K562 (cell line): Measurements from ENCODE around the gene CFAP221. TPM values are rescaled to one million over a fixed set of nuclear protein-coding genes. Genes with fewer than 3 reads are reported as not detected.

Experiments used
- ATAC-seq: fragments of 200-7000 bp; cut with Tn5 transposase; 3 replicates; pipeline ENCODE4 v1.9.1; 2020; ENCODE audit warnings: moderate library complexity
- BruUV-seq: library from RNA; stranded (reverse); fragments of 400-500 nt; replicated peaks from 2 replicates; lab custom pipeline; 2021; lab: Mats Ljungman, UMichigan
- CTCF ChIA-PET: fragments of 300-600 bp; formaldehyde crosslinking; extraction: SDS; loops from one replicate; lab custom pipeline; 2021; ENCODE audit warnings: low intra/inter-chr PET ratio; lab: Yijun Ruan, JAX
- POLR2A ChIA-PET: fragments of 300-600, 350-650 bp; sonication (Branson Sonifier 250); formaldehyde crosslinking; extraction: SDS; loops from one replicate; lab custom pipeline; 2021; ENCODE audit warnings: antibody characterized with exemption, inconsistent platforms; lab: Yijun Ruan, JAX
- DNase-seq, 4 experiments: peaks; one replicate each; pipeline versions ENCODE4 v3.0.0 to v3.0.0-alpha.2; 2011 to 2018; ENCODE audit warnings: low spot score in 3 of 4, mixed read lengths in 3 of 4; ENCODE audit errors: extremely low read depth in 1 of 4
- FAIRE-seq: peaks from 2 replicates; lab custom pipeline; 2011; peaks lifted over from hg19 to GRCh38; lab: Jason Lieb, UNC
- H2AFZ ChIP-seq: 2 replicates; pipeline ENCODE4 v1.6.0; 2011; ENCODE audit warnings: low read depth, low read length, control low read depth, inconsistent platforms
- H3K27ac ChIP-seq: fragments of 200-600 bp; 3 replicates; pipeline ENCODE4 v1.8.0; 2011; ENCODE audit warnings: low read depth, mild to moderate bottlenecking, control low read depth, inconsistent platforms, low read length, moderate library complexity, mixed read lengths; ENCODE audit errors: extremely low read depth
- H3K27me3 ChIP-seq, 2 experiments: fragments of 300-600 bp in 1 of 2; 2 replicates in 1 of 2; 3 replicates in 1 of 2; pipeline versions ENCODE4 v1.6.0 to v1.8.0; 2011; ENCODE audit warnings: inconsistent platforms in 2 of 2, low read length in 2 of 2, mild to moderate bottlenecking in 1 of 2, mixed read lengths in 1 of 2, moderate library complexity in 1 of 2; ENCODE audit not compliant: control insufficient read depth in 2 of 2, insufficient read depth in 2 of 2
- H3K36me3 ChIP-seq: fragments of 300-600 bp; 3 replicates; pipeline ENCODE4 v1.8.0; 2011; ENCODE audit warnings: mild to moderate bottlenecking, low read length, inconsistent platforms; ENCODE audit not compliant: control insufficient read depth, insufficient read depth
- H3K4me1 ChIP-seq, 2 experiments: fragments of 200-600 bp in 1 of 2; replicated peaks in 1 of 2; 2 replicates in 1 of 2; 3 replicates in 1 of 2; pipeline versions ENCODE4 v1.5.1 to v1.8.0; 2011; ENCODE audit warnings: inconsistent platforms in 2 of 2, low read length in 2 of 2, mild to moderate bottlenecking in 1 of 2, mixed read lengths in 1 of 2, moderate library complexity in 1 of 2; ENCODE audit not compliant: control insufficient read depth in 2 of 2, insufficient read depth in 2 of 2
- H3K4me2 ChIP-seq: 2 replicates; pipeline ENCODE4 v1.6.1; 2011; ENCODE audit warnings: low read length, control low read depth, inconsistent platforms, mixed read lengths; ENCODE audit not compliant: insufficient read depth
- H3K4me3 ChIP-seq: fragments of 200-600 bp; sonication (generic), shearing (Covaris generic); 2 replicates; pipeline ENCODE4 v1.5.1; 2016; ENCODE audit warnings: control low read depth, inconsistent platforms
- H3K79me2 ChIP-seq: fragments of 200-600 bp; 3 replicates; pipeline ENCODE4 v1.8.0; 2011; ENCODE audit warnings: low read length, inconsistent platforms; ENCODE audit not compliant: control insufficient read depth, insufficient read depth
- H3K9ac ChIP-seq, 2 experiments: 2 replicates each; pipeline versions ENCODE4 v1.6.0 to v1.6.1; 2011; ENCODE audit warnings: low read depth in 2 of 2, low read length in 2 of 2, control low read depth in 1 of 2, inconsistent platforms in 1 of 2, mild to moderate bottlenecking in 1 of 2, mixed read lengths in 1 of 2; ENCODE audit not compliant: insufficient read depth in 1 of 2
- H3K9me1 ChIP-seq: one replicate; pipeline ENCODE4 v1.6.0; 2011; ENCODE audit warnings: inconsistent platforms, mild to moderate bottlenecking, low read length, moderate library complexity; ENCODE audit not compliant: control insufficient read depth, insufficient read depth
- H3K9me3 ChIP-seq: replicated peaks from 2 replicates; pipeline ENCODE4 v1.5.1; 2011; ENCODE audit warnings: low read depth, low read length, inconsistent platforms; ENCODE audit not compliant: control insufficient read depth, insufficient read depth
- H4K20me1 ChIP-seq: replicated peaks from 2 replicates; pipeline ENCODE4 v1.6.1; 2011; ENCODE audit warnings: low read length, inconsistent platforms, mixed read lengths; ENCODE audit not compliant: control insufficient read depth, insufficient read depth
- FOXM1 ChIP-seq, 2 experiments: fragments of 450-650 bp in 1 of 2; sonication (generic) in 1 of 2; formaldehyde crosslinking in 1 of 2; IDR thresholded peaks; 2 replicates each; pipeline versions ENCODE4 v1.6.1 to v1.9.0; 2017 to 2022; ENCODE audit warnings: low read depth in 2 of 2, mild to moderate bottlenecking in 2 of 2, missing genetic modification reagents in 1 of 2, moderate library complexity in 1 of 2
- HDAC6 ChIP-seq: IDR thresholded peaks from 2 replicates; pipeline ENCODE4 v1.6.1; 2012; ENCODE audit warnings: low read depth, mild to moderate bottlenecking, control low read depth, inconsistent platforms, low read length, moderate library complexity
- HOXB6 ChIP-seq: fragments of 250-450 bp; sonication (Bioruptor Pico); IDR thresholded peaks from 2 replicates; pipeline ENCODE4 v1.5.1; 2022; ENCODE audit warnings: mild to moderate bottlenecking, borderline replicate concordance
- NFIC ChIP-seq: fragments of 450-650 bp; IDR thresholded peaks from 2 replicates; pipeline ENCODE4 v1.6.1; 2017; ENCODE audit warnings: mild to moderate bottlenecking, inconsistent platforms
- SIRT6 ChIP-seq: IDR thresholded peaks from one replicate; pipeline ENCODE4 v1.6.1; 2012; ENCODE audit warnings: low read depth, mild to moderate bottlenecking, control low read depth, inconsistent platforms, low read length, moderate library complexity
- STAT5A ChIP-seq: IDR thresholded peaks from 2 replicates; pipeline ENCODE4 v1.6.1; 2012; ENCODE audit warnings: low read length, inconsistent platforms, borderline replicate concordance
- ZNF253 ChIP-seq: fragments of 250-450 bp; sonication (Bioruptor Pico); conservative IDR thresholded peaks from 2 replicates; pipeline ENCODE4 v1.6.1; 2021; ENCODE audit warnings: mild to moderate bottlenecking
- WGBS: fragments of 100-300 bp; shearing (Covaris generic); methylation state at CpG from one replicate; pipeline ENCODE4 v1.1.6; 2016; ENCODE audit warnings: low coverage, mixed read lengths; ENCODE audit not compliant: insufficient coverage; ENCODE audit errors: missing lambda C conversion rate; 5-methylcytosine and 5-hydroxymethylcytosine counted together
- in situ Hi-C: fragments of 300-500 bp; cut with MboI; formaldehyde crosslinking; loops from 4 replicates; pipeline ENCODE4 v1.15.0; 2018; ENCODE audit warnings: inconsistent platforms, mixed read lengths
- intact Hi-C: fragments of 100-400 bp; cut with micrococcal nuclease; formaldehyde crosslinking; loops from 2 replicates; pipeline ENCODE4 v1.14.2; 2022
- polyA plus RNA-seq, 8 experiments: library from polyadenylated mRNA; depleted of rRNA in 4 of 8; stranded (reverse) in 5 of 8; unstranded in 3 of 8; fragments of >200 nt; fragmentation: Nextera tagmentation in 2 of 8; fragmentation: Illumina TruSeq in 1 of 8; extraction: Ambion mirVana in 2 of 8; extraction: Trizol in 1 of 8; gene quantifications; 2 replicates each; pipeline versions ENCODE4 v1.2.1 to v1.2.3, GENCODE V29; 2011 to 2014; ENCODE audit warnings: inconsistent platforms in 1 of 8, missing spikeins in 1 of 8
- total RNA-seq, 7 experiments: library from RNA; depleted of rRNA in 6 of 7; stranded (reverse); fragments of >200 nt in 6 of 7; fragmentation: Illumina TruSeq in 2 of 7; extraction: Trizol in 2 of 7; gene quantifications; 2 replicates each; pipeline versions ENCODE4 v1.2.1 to v1.2.3, GENCODE V29; 2011 to 2021; ENCODE audit warnings: low replicate concordance in 1 of 7
- TF ChIP-seq, protein P1 (sequence below), 3 experiments: IDR thresholded peaks in 2 of 3; conservative IDR thresholded peaks in 1 of 3; 2 replicates each; pipeline ENCODE4 v1.5.1; 2011 to 2012; ENCODE audit warnings: low read length in 3 of 3, mild to moderate bottlenecking in 3 of 3, control low read depth in 2 of 3, improper control_type of control experiment in 1 of 3, inconsistent platforms in 1 of 3, low read depth in 1 of 3, mixed read lengths in 1 of 3, moderate library complexity in 1 of 3; ENCODE audit not compliant: insufficient read depth in 2 of 3

CFAP221 gene
- total and polyA plus RNA-seq, 9 of the 15 experiments (the other 6 are each of a cell fraction or from before 2014, with no cell fraction given): 0.09 to 1.4 (median 0.65) TPM

DNA sequence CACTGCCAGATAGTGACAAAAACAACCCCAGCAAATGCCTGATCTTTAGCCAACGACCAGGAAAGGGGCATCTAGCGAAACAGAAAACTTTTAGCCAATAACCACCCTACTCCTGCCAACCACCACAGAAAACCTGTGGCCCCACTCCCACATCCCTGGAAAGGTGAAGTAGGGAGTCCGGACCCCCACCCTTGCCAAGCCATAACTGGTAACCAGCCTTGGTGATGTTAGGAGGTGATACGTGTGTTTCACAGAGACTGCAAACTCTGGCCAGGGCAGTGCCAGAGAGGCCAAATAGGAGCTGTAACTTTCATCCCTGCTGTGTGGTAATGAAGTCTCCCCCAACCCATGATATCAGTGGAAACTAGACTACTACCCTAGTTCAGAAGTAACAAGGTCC, 47.6 kb upstream of the CFAP221 start (continued):
- TF ChIP-seq FOXM1 (IDR thresholded peaks at IDR 0.05; ENCODE audit: low read depth) (no peak), FOXM1 (CRISPR knock-in tag; IDR thresholded peaks at IDR 0.05; ENCODE audit: low read depth) (no peak), ZNF253 (CRISPR knock-in tag) (no peak), SIRT6 (no peak), HOXB6 (CRISPR knock-in tag) (no peak), STAT5A (no peak), HDAC6 (no peak)
- TF ChIP-seq, protein P1, sequence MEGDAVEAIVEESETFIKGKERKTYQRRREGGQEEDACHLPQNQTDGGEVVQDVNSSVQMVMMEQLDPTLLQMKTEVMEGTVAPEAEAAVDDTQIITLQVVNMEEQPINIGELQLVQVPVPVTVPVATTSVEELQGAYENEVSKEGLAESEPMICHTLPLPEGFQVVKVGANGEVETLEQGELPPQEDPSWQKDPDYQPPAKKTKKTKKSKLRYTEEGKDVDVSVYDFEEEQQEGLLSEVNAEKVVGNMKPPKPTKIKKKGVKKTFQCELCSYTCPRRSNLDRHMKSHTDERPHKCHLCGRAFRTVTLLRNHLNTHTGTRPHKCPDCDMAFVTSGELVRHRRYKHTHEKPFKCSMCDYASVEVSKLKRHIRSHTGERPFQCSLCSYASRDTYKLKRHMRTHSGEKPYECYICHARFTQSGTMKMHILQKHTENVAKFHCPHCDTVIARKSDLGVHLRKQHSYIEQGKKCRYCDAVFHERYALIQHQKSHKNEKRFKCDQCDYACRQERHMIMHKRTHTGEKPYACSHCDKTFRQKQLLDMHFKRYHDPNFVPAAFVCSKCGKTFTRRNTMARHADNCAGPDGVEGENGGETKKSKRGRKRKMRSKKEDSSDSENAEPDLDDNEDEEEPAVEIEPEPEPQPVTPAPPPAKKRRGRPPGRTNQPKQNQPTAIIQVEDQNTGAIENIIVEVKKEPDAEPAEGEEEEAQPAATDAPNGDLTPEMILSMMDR (IDR thresholded peaks at IDR 0.05 in 2 of 3, conservative IDR thresholded peaks at IDR 0.05 in 1 of 3; ENCODE audit: insufficient read depth in 2 of 3, low read depth in 1 of 3, low read length in 3 of 3): no peak

DNA sequence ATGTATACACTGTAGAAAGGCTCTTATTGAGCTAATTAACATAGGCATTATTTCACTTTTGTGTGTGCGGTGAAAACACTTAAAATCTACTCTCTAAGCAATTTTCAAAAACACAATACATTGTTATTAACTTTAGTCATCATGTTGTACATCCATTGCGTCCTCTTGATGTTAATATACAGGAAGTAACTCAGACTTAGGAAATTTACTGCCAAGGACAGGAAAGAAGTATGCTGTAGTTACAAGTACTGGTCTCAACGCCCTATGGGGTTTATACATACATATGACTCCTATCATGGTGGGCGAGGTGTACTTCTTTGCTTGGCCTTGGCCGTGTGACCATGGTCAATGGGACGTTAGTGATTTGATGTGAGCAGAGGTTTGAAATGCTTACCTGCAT, 35.5 kb upstream of the CFAP221 start:
- H3K27ac ChIP-seq: no peak overlapping the region
- CTCF ChIA-PET: no interaction called here
- H3K4me3 ChIP-seq: no peak overlapping the region
- intact Hi-C loops (no loop called here), in situ Hi-C loops (no loop called here)
- no TSS peak for BruUV-seq
- DNase-seq: no peak
- POLR2A ChIA-PET: no interaction called here
- WGBS: 4% methylated on average over 6 of the region's 6 CpGs
- no peaks in the 10 kb centered on the region for H4K20me1 ChIP-seq
- no peaks in the 10 kb centered on the region for H3K9me3 ChIP-seq
- H3K4me1 ChIP-seq: no peaks in the 10 kb centered on the region
- H3K36me3 ChIP-seq: no peaks in the 10 kb centered on the region
- TF ChIP-seq NFIC: no peak
- FAIRE-seq: no peak
- H3K9ac ChIP-seq: no peak overlapping the region
- no peaks in the 10 kb centered on the region for H3K79me2 ChIP-seq
- H3K4me2 ChIP-seq: no peak overlapping the region
- H3K27me3 ChIP-seq: peaks cover 4 to 6% of the 10 kb centered on the region in 2 experiments; a peak in 2 of 5 replicates
- no peak overlapping the region for H2AFZ ChIP-seq
- no peaks in the 10 kb centered on the region for H3K9me1 ChIP-seq
- no peak for ATAC-seq
